Tibial nerve (tissue), 4 donors: ENCODE results near the gene HEATR1. TPM values are rescaled to one million over a fixed set of nuclear protein-coding genes. Genes with fewer than 3 reads are reported as not detected.
"Not testable (repeated sequence)": the region's sequence is repeated elsewhere in the genome, so short reads cannot be mapped to it uniquely, and the experiment has no call there.

Source experiments
- DNase-seq, 2 donors: peaks; one replicate each; pipeline ENCODE4 v3.0.0-alpha.2; 2019; ENCODE audit warnings: low spot score in 2 of 2
- H3K27ac ChIP-seq, 4 donors: fragments of 200-600 bp; sonication (generic) in 3 of 4; one replicate each; pipeline ENCODE4 v1.5.1; 2017 to 2019; ENCODE audit warnings: mild to moderate bottlenecking in 1 of 4
- H3K27me3 ChIP-seq, 2 donors: fragments of 200-600 bp; sonication (generic) in 1 of 2; one replicate each; pipeline versions ENCODE4 v1.5.1 to v1.6.0; 2017 to 2019
- H3K36me3 ChIP-seq, 3 donors: fragments of 200-600 bp; sonication (generic); one replicate each; pipeline ENCODE4 v1.5.1; 2018 to 2019
- H3K4me1 ChIP-seq, 4 donors: fragments of 200-600 bp; sonication (generic) in 3 of 4; one replicate each; pipeline ENCODE4 v1.5.1; 2017 to 2019
- H3K4me3 ChIP-seq, 4 donors: fragments of 200-600 bp; sonication (generic) in 3 of 4; one replicate each; pipeline ENCODE4 v1.5.1; 2017 to 2019; ENCODE audit warnings: mild to moderate bottlenecking in 1 of 4, moderate library complexity in 1 of 4
- H3K9me3 ChIP-seq, 4 donors: fragments of 200-600 bp; sonication (generic) in 3 of 4; one replicate each; pipeline ENCODE4 v1.5.1; 2017 to 2019
- EP300 ChIP-seq, 2 donors: sonication (generic); formaldehyde crosslinking; IDR thresholded peaks; one replicate each; pipeline ENCODE4 v1.6.1; 2017; ENCODE audit warnings: antibody characterized with exemption in 2 of 2, mild to moderate bottlenecking in 1 of 2
- POLR2A ChIP-seq, 2 donors: fragments of 450-650 bp; IDR thresholded peaks; one replicate each; pipeline ENCODE4 v1.6.1; 2017; ENCODE audit warnings: antibody characterized with exemption in 2 of 2, mild to moderate bottlenecking in 2 of 2, moderate library complexity in 2 of 2
- WGBS, 2 donors: methylation state at CpG; one replicate each; pipeline ENCODE4 v1.1.5; 2018; 5-methylcytosine and 5-hydroxymethylcytosine counted together
- total RNA-seq, 4 donors: library from RNA; depleted of rRNA; stranded (reverse); fragments of >200 nt; gene quantifications; one replicate each; pipeline ENCODE4 v1.1.0, GENCODE V29; 2016
- TF ChIP-seq, protein P1 (sequence below), 5 experiments: fragments of 200-600 bp in 3 of 5; fragments of 450-650 bp in 2 of 5; sonication (generic) in 3 of 5; IDR thresholded peaks; one replicate each; pipeline ENCODE4 v1.5.1; 2016 to 2019; ENCODE audit warnings: antibody characterized with exemption in 5 of 5, mild to moderate bottlenecking in 3 of 5, moderate library complexity in 2 of 5

Gene HEATR1
- total RNA-seq, 4 donors from 2014 or later: 17.0 to 32.4 (median 19.4) TPM

DNA sequence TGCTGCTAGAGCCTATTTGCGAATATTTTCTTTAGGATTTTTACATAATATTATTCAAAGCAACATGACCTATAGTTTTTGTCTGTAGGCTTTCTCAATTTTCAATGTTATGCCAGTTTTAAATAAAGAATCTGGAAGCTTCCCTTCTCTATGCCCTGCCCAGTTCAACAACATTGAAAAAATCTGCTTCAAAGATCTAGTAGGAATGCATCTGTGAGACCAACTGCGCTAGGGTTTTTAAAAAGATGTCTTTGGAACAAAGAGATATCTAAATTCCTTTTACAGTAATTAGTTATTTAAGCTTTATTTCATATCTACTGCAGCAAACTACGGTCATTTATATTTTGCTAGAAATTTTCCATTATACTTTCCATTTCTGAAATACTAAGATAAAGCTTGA, 25.7 kb downstream of the HEATR1 start:
- no peak for DNase-seq
- WGBS, 2 donors: 96 to 97% methylated on average over 3 of the region's 3 CpGs
- no peak overlapping the region for H3K4me3 ChIP-seq
- peaks cover 0 to 94% (median 25%) of the 10 kb centered on the region in 3 donors for H3K36me3 ChIP-seq
- no peaks in the 10 kb centered on the region for H3K9me3 ChIP-seq
- no peak for TF ChIP-seq POLR2A (IDR thresholded peaks at IDR 0.05)
- TF ChIP-seq EP300 (IDR thresholded peaks at IDR 0.05): no peak
- TF ChIP-seq, protein P1, sequence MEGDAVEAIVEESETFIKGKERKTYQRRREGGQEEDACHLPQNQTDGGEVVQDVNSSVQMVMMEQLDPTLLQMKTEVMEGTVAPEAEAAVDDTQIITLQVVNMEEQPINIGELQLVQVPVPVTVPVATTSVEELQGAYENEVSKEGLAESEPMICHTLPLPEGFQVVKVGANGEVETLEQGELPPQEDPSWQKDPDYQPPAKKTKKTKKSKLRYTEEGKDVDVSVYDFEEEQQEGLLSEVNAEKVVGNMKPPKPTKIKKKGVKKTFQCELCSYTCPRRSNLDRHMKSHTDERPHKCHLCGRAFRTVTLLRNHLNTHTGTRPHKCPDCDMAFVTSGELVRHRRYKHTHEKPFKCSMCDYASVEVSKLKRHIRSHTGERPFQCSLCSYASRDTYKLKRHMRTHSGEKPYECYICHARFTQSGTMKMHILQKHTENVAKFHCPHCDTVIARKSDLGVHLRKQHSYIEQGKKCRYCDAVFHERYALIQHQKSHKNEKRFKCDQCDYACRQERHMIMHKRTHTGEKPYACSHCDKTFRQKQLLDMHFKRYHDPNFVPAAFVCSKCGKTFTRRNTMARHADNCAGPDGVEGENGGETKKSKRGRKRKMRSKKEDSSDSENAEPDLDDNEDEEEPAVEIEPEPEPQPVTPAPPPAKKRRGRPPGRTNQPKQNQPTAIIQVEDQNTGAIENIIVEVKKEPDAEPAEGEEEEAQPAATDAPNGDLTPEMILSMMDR (IDR thresholded peaks at IDR 0.05): no peak
- H3K27me3 ChIP-seq: no peaks in the 10 kb centered on the region
- no peaks in the 10 kb centered on the region for H3K4me1 ChIP-seq
- H3K27ac ChIP-seq: no peak overlapping the region

DNA sequence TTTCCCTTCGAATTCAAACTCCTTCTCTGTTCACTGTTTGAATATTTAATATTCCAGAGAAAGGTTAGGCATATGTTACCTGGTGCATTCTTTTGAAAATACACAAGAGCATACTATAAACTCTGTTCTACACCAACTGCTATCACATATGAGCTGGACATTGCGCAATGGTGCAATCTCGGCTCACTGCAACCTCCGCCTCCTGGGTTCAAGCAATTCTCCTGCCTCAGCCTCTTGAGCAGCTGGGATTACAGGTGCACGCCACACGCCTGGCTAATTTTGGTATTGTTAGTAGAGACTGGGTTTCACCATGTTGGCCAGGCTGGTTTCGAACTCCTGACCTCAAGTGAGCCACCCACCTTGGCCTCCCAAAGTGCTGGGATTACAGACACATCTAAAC, 27.3 kb downstream of the HEATR1 start:
- H3K27ac ChIP-seq, DNase-seq, H3K9me3 ChIP-seq, H3K4me1 ChIP-seq, H3K27me3 ChIP-seq, H3K4me3 ChIP-seq: not testable (repeated sequence)
- peaks cover 0 to 94% (median 27%) of the 10 kb centered on the region in 3 donors for H3K36me3 ChIP-seq
- 84 to 90% methylated on average over 7 of the region's 7 CpGs for WGBS, 2 donors

DNA sequence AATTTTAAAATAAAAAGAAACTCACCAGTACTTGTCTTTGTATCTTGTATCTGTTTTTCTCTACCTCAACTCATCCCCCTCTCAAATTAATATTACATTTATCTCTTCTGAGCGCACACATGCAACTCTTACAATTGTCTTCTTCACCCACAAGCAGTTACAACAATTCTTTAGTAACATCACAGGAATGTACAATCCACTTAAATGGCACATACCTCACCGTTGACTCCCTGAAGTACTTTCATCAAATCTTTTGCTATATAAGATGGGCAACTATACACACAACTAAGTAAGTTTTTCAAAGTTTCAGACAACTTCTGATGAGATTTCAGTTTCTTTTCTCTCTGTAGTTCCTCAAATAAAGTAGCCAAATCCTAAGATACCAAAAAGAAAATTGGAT, 28.3 kb downstream of the HEATR1 start:
- WGBS, 2 donors: 35 to 50% methylated on average over 2 of the region's 2 CpGs
- no peak overlapping the region for H3K27ac ChIP-seq
- no peak for TF ChIP-seq POLR2A (IDR thresholded peaks at IDR 0.05)
- TF ChIP-seq, protein P1 (IDR thresholded peaks at IDR 0.05): no peak
- no peak for TF ChIP-seq EP300 (IDR thresholded peaks at IDR 0.05)
- no peaks in the 10 kb centered on the region for H3K27me3 ChIP-seq
- DNase-seq: no peak
- no peaks in the 10 kb centered on the region for H3K4me1 ChIP-seq
- H3K36me3 ChIP-seq: peaks cover 0 to 94% (median 26%) of the 10 kb centered on the region in 3 donors
- no peak overlapping the region for H3K4me3 ChIP-seq
- H3K9me3 ChIP-seq: no peaks in the 10 kb centered on the region

DNA sequence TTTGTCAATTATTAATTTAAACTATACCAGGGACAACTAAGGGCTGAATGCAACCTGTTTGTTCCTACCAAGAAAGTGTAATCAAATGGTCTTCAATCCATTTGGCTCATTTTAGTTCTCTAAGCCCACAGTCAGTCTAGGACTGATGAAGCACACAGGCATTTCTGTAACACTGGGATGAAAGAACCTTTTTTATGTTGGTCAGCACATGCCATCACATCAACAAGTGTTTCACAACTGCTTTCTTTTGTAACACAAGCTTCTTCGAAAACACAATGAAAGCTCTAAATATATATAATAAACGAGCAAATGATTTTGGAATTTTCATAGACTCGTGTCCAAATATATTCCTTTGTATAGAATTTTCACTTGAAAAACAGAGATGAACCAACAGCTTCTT, 28.8 kb downstream of the HEATR1 start:
- no peak overlapping the region for H3K4me3 ChIP-seq
- no peaks in the 10 kb centered on the region for H3K4me1 ChIP-seq
- DNase-seq: no peak
- H3K9me3 ChIP-seq: no peaks in the 10 kb centered on the region
- H3K27ac ChIP-seq: no peak overlapping the region
- peaks cover 0 to 94% (median 26%) of the 10 kb centered on the region in 3 donors for H3K36me3 ChIP-seq
- TF ChIP-seq EP300 (IDR thresholded peaks at IDR 0.05): no peak
- H3K27me3 ChIP-seq: no peaks in the 10 kb centered on the region
- 47 to 65% methylated on average over 3 of the region's 3 CpGs for WGBS, 2 donors

DNA sequence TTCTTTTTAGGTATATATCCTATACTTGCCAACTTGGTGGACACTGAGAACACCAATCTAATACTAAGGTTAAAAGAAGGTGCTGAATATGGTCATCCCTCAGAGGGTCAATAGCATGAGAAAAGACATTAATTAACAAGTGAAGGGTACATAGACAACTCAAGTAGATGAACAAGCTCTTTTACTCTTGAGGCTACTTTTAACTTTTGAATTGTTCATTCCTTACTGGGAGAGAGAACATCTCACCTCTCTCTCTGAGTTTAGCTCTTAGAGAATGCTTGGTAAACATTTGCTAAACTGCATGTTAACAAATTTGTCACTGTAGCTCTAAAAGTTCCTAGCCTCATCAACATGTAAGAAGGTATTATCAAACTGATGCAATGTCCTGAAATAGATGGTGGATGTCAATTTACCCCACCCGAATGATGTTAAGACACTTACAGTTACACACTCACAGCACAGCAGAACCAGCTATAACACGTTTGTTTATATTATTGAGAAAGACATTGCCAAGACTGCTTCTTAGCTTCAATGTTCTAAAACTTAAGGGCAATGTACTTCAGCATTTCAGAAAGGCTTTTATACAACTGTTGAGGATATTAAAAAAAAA, 35.9 kb downstream of the HEATR1 start:
- TF ChIP-seq EP300 (IDR thresholded peaks at IDR 0.05) (no peak), POLR2A (IDR thresholded peaks at IDR 0.05) (no peak)
- TF ChIP-seq, protein P1 (IDR thresholded peaks at IDR 0.05): no peak
- Histone ChIP-seq H3K27me3 (no peaks in the 10 kb centered on the region), H3K4me3 (no peak overlapping the region), H3K4me1 (no peaks in the 10 kb centered on the region), H3K9me3 (no peaks in the 10 kb centered on the region), H3K27ac (no peak overlapping the region), H3K36me3 (peaks cover 0 to 100% (median 40%) of the 10 kb centered on the region in 3 donors)
- WGBS, 2 donors: 87 to 92% methylated on average over 2 of the region's 2 CpGs
- DNase-seq: no peak

DNA sequence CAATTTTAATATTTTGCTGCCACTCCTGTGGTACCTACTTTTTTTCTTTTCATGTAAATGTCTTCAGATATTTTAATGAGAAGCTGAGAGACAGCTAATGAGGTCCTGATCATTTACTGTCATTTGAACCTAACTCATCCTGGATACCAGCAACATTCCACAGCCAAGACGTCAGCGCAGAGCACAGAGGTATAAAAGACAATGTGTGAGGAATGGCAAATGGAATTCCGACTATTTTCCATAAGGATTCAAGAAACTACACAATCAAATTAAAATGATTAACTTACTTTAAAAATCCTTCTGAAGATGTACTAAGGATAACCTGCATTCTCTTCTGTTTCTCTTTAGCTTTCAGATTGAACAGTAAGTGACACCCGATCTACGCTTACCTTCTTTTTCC, 38.8 kb downstream of the HEATR1 start:
- Histone ChIP-seq H3K27ac (no peak overlapping the region), H3K27me3 (no peaks in the 10 kb centered on the region), H3K9me3 (no peaks in the 10 kb centered on the region), H3K36me3 (peaks cover 0 to 98% (median 27%) of the 10 kb centered on the region in 3 donors), H3K4me1 (no peaks in the 10 kb centered on the region), H3K4me3 (no peak overlapping the region)
- no peak for TF ChIP-seq EP300 (IDR thresholded peaks at IDR 0.05)
- no peak for TF ChIP-seq POLR2A (IDR thresholded peaks at IDR 0.05)
- TF ChIP-seq, protein P1 (IDR thresholded peaks at IDR 0.05): no peak
- DNase-seq: no peak
- WGBS, 2 donors: 89 to 90% methylated on average over 5 of the region's 5 CpGs
